Spleen (tissue), 3 donors: Measurements from ENCODE around the gene IGSF9.

ENCODE experiments used
- POLR2A ChIP-seq, 3 donors: fragments of 450-650 bp; IDR thresholded peaks; one replicate each; pipeline ENCODE4 v1.5.1; 2017; ENCODE audit warnings: antibody characterized with exemption in 3 of 3, mild to moderate bottlenecking in 1 of 3
- POLR2AphosphoS5 ChIP-seq, 3 donors: sonication (generic); formaldehyde crosslinking; IDR thresholded peaks; one replicate each; pipeline ENCODE4 v1.5.1; 2017; ENCODE audit warnings: antibody characterized with exemption in 3 of 3

GRCh38 chr1:159933347-159933746 lies 12.1 kb downstream of the IGSF9 start:
- no peak for TF ChIP-seq POLR2A (IDR thresholded peaks at IDR 0.05)
- TF ChIP-seq POLR2AphosphoS5 (IDR thresholded peaks at IDR 0.05) = no peak
